ENCODE measurements around the gene DIAPH3.

Gene DIAPH3

GRCh38 chr13:60155978-60156377 lies 7.8 kb downstream of the DIAPH3 start:
- no peak for DNase-seq (ENCODE audit: low spot score)

DNA sequence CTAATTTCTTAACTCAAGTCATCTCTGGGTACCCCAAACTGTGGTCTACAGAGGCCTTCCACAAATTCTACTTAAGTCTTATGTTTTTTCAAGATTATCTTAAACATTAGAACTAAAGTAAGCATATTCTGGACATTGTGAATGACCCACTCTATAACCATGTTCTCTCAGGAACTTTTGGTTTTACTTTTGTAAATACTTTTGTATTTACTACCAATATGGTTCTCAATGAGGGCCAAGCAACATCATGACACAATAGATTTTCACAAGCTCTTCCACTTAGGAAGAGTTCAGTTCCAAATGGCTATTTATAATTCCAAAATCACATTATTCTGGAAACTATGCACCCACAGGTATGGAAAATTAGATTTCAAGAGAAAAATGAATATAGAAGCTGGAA lies 10.8 kb downstream of the DIAPH3 start:
- no peak for DNase-seq (ENCODE audit: low spot score)

GRCh38 chr13:60152114-60152513 lies 11.6 kb downstream of the DIAPH3 start:
- no peak for DNase-seq (ENCODE audit: low spot score)

DNA sequence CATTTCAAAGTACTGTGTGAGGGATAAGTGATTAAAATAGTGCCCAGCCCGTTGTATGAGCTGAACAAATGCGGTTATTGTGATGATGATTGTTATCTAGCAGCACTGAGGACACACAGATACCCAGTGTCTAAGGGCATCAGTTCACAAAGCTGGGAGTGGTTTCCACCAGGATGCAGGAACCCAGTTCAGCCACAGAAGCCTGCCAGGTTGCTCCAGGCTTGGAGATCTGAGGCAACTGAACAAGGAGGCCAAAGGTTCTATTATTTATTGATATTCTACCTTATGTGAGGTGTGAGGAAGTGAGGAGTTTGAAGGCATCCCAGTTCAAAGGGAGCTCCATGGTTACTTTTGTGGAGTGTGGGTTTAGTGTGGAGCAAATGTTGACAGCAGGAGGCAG lies 13.2 kb downstream of the DIAPH3 start:
- no peak for DNase-seq (ENCODE audit: low spot score)

DNA sequence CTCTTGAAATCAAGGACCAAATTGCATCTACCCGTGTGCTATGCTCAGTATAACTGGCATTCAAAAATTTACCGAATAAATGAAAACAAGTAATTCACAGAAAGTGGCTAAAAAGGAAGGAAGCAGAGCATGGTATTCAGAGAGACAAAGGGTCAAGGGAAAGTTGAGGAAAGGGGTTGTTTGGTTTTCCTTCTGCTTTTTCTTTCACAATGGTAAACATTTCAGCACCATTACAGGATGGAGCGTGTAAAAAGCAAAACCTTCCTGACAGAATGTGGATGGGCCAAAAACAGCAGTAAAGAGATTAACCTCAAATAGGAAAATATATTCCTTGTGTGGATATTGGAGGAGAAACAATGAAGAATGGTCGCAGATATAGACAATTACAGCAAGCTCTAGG lies 14.8 kb downstream of the DIAPH3 start:
- DNase-seq (ENCODE audit: low spot score) = no peak

DNA sequence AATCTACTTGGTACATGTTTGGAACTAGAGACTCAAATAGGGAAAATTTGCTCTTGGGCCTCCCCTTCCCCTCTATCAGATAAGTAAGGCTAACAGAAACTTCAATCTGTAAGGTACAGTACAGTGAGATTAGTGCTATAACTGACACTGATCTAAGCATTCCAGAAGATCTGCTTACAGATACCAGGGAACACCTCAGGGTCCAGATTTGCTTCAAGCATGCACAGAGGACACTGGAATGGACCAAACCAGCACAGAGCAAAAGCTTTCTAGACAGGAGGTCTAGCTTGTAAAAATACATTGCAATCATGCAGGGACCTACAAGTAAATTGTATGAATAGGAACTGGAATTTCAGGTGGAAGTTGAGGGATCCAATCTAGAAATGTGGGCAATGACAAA lies 16.4 kb downstream of the DIAPH3 start:
- no peak for DNase-seq (ENCODE audit: low spot score)

DNA sequence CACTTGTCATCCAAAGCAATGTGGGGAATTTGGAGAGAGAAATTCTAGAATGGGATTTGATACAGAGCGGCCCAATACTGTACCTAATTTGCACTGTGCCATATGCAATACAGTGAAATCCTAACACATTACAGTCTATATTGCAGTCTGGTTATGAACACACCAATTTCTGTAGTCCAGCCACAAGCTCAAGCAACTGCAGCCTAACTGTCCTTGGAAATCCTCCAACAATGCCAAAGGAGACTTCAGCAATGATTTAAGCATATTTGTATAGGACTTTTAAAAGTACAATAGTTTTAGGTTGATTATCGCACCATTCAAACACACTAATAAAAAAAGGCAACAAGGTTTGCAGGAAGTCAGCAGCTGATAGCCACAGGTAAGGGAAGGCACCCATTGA lies 17.3 kb downstream of the DIAPH3 start:
- no peak for DNase-seq (ENCODE audit: low spot score)

- DNase-seq (ENCODE audit: low spot score) = no peak
Measured at GRCh38 chr13:60143775-60144174, 20.0 kb downstream of the DIAPH3 start.

GRCh38 chr13:60139272-60139671 lies 24.5 kb downstream of the DIAPH3 start:
- no peak for DNase-seq (ENCODE audit: low spot score)

- DNase-seq (ENCODE audit: low spot score) = no peak
Measured at GRCh38 chr13:60138674-60139073, 25.1 kb downstream of the DIAPH3 start.

DNA sequence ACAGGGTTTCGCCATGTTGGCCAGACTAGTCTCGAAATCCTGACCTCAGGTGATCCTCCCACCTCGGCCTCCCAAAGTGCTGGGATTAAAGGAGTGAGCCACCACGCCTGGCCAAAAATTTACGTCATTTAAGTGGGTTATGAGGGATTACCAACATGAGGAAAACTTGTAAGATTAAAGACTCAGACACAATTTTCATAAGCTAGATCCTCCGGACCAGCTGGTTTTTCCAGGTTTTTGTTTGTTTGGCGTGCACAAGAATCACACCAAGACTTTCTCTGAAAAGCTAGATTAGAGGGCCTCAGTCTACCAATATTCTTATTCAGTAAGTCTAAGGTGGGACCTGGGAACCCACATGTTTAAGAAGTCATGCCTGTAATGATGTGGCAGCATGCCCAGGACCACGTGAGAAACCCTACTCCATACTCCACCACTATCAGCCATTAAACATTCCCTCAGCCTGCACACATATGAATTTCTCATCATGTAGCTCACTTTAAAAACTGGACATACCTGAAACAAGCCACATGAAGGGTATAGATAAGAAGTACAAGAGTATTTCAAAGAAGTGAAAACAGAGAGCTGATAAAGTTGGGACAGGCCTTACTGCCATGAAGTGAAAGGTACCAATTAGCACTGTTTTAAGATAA lies 25.7 kb downstream of the DIAPH3 start:
- no peak for DNase-seq (ENCODE audit: low spot score)

DNA sequence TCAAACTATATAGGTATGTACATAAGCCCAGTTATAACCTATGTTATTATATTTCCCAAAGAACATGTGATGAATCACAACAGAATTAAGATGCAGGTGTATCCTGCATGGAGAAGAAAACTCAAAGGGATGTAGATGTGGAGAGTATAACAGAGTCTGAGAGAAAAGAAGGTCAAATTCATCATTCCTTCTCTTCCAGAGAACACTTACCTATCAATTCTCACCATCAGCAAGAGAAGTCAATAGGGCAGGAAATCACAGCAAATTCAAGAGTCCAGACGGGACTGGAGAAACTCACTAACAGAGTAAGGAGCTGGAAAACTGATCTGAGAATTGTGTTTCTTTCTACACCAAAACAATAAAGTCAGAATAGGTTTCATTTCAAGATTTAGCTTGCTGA lies 28.4 kb downstream of the DIAPH3 start:
- DNase-seq (ENCODE audit: low spot score) = no peak

DNA sequence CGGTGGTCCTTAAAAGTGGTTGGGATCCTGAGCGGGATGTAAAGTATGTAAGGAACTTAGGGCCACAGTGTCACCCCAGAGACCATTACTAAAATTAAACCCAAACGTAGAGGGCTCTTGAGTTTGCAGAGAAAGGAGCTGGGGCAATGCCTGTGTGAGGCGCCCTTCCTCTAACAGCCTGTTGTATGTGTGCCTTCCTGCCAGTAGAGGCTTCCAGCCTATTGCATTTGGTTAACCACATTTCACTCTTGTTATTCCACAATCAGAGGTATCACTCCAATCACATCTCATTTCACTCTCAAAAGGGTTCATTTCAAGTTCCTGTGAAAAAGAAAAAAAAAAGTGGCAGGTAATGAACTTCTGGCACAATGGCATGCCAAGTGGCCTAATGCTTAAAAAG lies 29.4 kb downstream of the DIAPH3 start:
- DNase-seq (ENCODE audit: low spot score) = no peak

- DNase-seq (ENCODE audit: low spot score) = no peak
Measured at GRCh38 chr13:60121337-60121687, 42.4 kb downstream of the DIAPH3 start.

GRCh38 chr13:60120617-60121336 lies 43.0 kb downstream of the DIAPH3 start:
- no peak for DNase-seq (ENCODE audit: low spot score)

DNA sequence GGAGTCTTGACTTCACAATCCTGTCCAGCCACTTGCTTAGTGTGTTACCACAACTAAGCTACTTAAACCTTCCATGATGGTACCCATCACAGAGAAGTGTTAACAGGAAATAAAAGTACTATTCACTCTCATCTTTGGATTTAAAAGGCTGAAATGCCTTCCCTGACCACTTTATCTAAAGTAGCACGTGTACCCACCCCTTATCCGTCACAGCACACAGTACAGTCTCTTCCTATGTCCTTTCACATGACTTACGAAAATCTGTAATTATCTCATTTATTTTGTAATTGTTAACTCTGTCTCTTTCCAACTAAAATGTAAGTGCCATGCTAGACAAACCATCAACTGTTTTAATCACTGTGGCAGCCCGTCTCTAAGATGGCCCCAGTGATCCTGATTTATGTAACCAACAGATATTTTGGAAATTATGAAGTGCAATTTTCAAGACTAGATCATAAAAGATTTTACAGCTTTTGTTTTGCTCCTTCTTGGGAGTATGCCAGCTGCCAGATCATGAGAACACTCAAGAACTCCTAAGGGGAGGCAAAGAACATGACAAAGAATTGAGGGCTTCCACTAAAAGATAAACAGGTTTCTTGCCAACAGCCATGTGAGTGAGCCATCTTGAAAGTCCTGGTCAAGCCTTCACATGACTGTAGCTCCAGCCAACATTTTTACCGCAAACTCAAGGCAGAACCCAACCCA lies 44.9 kb downstream of the DIAPH3 start:
- DNase-seq (ENCODE audit: low spot score) = no peak

GRCh38 chr13:60114499-60115028 lies 49.2 kb downstream of the DIAPH3 start:
- no peak for DNase-seq (ENCODE audit: low spot score)

DNA sequence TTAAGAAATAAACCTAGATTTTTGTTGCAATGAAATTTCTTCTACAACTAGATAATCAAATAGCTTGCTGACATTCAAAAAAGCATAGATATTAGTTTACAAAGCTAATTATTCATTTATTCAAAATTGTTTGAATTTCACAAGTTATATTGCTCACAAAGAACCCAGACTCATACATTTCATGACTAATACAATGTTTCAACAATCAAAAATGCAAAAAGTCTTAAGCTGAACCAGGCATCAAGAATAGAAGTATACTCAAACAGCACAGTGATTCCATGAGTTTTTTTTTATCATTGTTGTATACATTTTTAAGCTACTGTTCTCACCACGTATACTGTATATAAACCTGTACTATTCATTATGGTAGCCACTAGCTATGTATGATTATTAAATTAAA lies 51.0 kb downstream of the DIAPH3 start:
- DNase-seq (ENCODE audit: low spot score) = no peak

- no peak for DNase-seq (ENCODE audit: low spot score)
Measured at GRCh38 chr13:60111691-60112090, 52.0 kb downstream of the DIAPH3 start.

GRCh38 chr13:60109285-60109684 lies 54.4 kb downstream of the DIAPH3 start:
- DNase-seq (ENCODE audit: low spot score) = no peak

- no peak for DNase-seq (ENCODE audit: low spot score)
Measured at GRCh38 chr13:60108589-60108988, 55.1 kb downstream of the DIAPH3 start.

GRCh38 chr13:60099631-60100420 lies 63.9 kb downstream of the DIAPH3 start:
- DNase-seq (ENCODE audit: low spot score) = no peak
